Measurements from ENCODE around the gene PRXL2B.
"Not testable (repeated sequence)": the region's sequence is repeated elsewhere in the genome, so short reads cannot be mapped to it uniquely, and the experiment has no call there.

The PRXL2B gene

GRCh38 chr1:2586154-2587070 is at the start of gene PRXL2B:
Gene PRXL2B (plus strand): TSS chr1:2586777. CDS start chr1:2586886, 109 bp downstream.
- peak; percentile 100 for DNase-seq

- DNase-seq, result no peak
Observed at GRCh38 chr1:2537784-2538115, 48.8 kb upstream of the PRXL2B start.

- DNase-seq, result no peak
Observed at GRCh38 chr1:2538376-2538775, 48.2 kb upstream of the PRXL2B start.

- DNase-seq, result no peak
Observed at GRCh38 chr1:2538872-2539271, 47.7 kb upstream of the PRXL2B start.

GRCh38 chr1:2539312-2539907 is 47.2 kb upstream of the PRXL2B start:
- DNase-seq, result peak; percentile 65

GRCh38 chr1:2540816-2541492 is 45.6 kb upstream of the PRXL2B start:
- peak; percentile 55 for DNase-seq

GRCh38 chr1:2541619-2542245 is 44.8 kb upstream of the PRXL2B start:
- peak; percentile 77 for DNase-seq

GRCh38 chr1:2542246-2542915 is 44.2 kb upstream of the PRXL2B start:
- no peak for DNase-seq

GRCh38 chr1:2543543-2544092 is 43.0 kb upstream of the PRXL2B start:
- DNase-seq, result peak; percentile 78

- DNase-seq, result peak; percentile 82
Observed at GRCh38 chr1:2544093-2544874, 42.3 kb upstream of the PRXL2B start.

- DNase-seq, result peak; percentile 58
Observed at GRCh38 chr1:2544875-2545640, 41.5 kb upstream of the PRXL2B start.

- peak; percentile 96 for DNase-seq
Observed at GRCh38 chr1:2545754-2546514, 40.6 kb upstream of the PRXL2B start.

GRCh38 chr1:2546515-2547209 is 39.9 kb upstream of the PRXL2B start:
- peak; percentile 97 for DNase-seq

GRCh38 chr1:2547210-2548067 is 39.1 kb upstream of the PRXL2B start:
- DNase-seq, result peak; percentile 33

GRCh38 chr1:2548068-2548589 is 38.4 kb upstream of the PRXL2B start:
- DNase-seq, result peak; percentile 91

GRCh38 chr1:2549367-2550029 is 37.1 kb upstream of the PRXL2B start:
- not testable (repeated sequence) for DNase-seq

- DNase-seq, result not testable (repeated sequence)
Observed at GRCh38 chr1:2550309-2550861, 36.2 kb upstream of the PRXL2B start.

Measured in hematopoietic multipotent progenitor cell treated with erythropoietin and hydrocortisone succinate and interleukin-3 and kit ligand, for 4 days (in vitro differentiated cells).